ENCODE results near the gene FAM50B.
A peak's percentile ranks its signal among the peaks of the same experiment; 100 is the strongest.
"Not testable (repeated sequence)": the region's sequence is repeated elsewhere in the genome, so short reads cannot be mapped to it uniquely, and the experiment has no call there.

The FAM50B gene

GRCh38 chr6:3850451-3851203, 1.5 kb downstream of the FAM50B start:
- DNase-seq: no peak

DNA sequence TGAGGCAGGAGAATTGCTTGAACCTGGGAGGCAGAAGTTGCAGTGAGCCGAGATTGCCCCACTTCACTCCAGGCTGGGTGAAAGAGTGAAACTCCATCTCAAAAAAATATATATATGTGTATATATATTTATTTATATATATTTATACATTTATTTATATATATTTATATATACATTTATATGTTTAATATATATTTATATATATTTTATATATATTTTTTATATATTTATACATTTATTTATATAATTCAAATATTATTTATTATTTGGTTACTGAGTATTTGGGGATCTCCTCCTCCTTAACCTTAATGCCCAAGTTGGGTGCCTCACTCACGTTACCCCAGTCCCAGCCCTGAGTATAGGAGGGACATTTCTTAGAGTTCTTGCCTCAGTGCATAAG, 2.7 kb downstream of the FAM50B start:
- no peak for DNase-seq

DNA sequence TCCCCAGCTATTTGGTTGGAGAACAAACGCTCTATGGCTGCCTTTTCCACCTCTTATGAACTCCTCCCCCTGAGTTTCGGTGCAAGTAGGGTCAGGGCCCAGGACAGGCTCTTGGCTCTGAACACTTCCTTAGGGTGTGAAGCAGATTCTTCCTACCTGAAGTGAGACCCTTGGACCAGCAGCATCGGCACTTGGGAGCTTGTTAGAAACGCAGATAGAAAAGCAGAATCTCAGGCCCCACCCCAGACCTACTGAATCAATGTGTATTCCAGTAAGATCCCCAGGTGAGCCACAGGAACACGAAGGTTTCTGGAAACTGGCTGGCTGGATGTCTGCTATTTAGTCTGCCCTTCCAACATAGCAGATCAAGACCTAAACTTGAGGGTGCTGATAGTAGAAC, 3.2 kb downstream of the FAM50B start:
- DNase-seq: no peak

GRCh38 chr6:3855866-3856265, 6.7 kb downstream of the FAM50B start:
- DNase-seq: no peak

GRCh38 chr6:3856576-3856975, 7.4 kb downstream of the FAM50B start:
- no peak for DNase-seq

- DNase-seq: no peak
Measured at GRCh38 chr6:3857468-3858456, 8.6 kb downstream of the FAM50B start.

GRCh38 chr6:3859878-3860552, 10.8 kb downstream of the FAM50B start:
- no peak for DNase-seq

GRCh38 chr6:3861424-3861823, 12.3 kb downstream of the FAM50B start:
- DNase-seq: no peak

- peak; percentile 17 for DNase-seq
Measured at GRCh38 chr6:3862038-3862437, 12.9 kb downstream of the FAM50B start.

GRCh38 chr6:3863322-3863721, 14.1 kb downstream of the FAM50B start:
- not testable (repeated sequence) for DNase-seq

DNA sequence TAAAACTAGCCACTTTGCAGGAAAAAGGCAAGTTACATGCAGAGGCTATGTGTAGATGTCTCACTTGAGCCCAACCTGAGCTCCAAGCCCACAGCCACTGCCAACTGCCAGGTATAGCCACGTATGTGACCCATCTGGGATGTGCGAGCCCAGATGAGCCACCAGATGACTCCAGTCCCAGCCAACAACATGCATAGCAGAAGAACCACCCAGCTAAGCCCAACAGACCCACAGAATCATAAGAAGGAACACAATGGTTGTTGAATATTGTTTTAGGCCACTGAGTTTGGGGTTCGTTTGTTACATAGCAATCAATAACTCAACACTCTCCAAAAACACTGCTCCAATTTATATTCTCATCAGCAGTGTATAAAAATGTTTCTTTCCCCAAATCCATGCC, 16.3 kb downstream of the FAM50B start:
- no peak for DNase-seq

GRCh38 chr6:3867641-3868502, 18.7 kb downstream of the FAM50B start:
- DNase-seq: peak; percentile 43

DNA sequence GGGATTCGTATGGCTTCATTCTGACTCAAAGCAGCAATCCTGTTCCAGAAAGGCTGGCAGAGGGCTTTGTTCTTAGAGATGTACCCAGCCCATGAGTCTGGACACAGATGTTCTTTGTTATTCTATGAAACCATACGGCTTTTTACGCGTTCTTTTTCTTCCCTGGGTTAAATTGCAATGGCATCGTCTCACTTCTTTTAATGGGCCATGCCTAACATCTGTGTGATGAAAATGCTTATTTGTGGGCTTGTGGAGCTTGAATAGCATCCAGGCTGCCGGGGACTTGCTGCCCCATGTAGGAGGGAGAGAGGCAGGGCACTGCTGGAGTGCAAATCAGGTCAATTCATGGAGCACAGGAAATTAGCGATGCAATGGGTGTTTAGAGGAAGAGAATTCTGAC, 19.4 kb downstream of the FAM50B start:
- DNase-seq: peak; percentile 33

- DNase-seq: peak; percentile 29
Measured at GRCh38 chr6:3869284-3869631, 20.1 kb downstream of the FAM50B start.

DNA sequence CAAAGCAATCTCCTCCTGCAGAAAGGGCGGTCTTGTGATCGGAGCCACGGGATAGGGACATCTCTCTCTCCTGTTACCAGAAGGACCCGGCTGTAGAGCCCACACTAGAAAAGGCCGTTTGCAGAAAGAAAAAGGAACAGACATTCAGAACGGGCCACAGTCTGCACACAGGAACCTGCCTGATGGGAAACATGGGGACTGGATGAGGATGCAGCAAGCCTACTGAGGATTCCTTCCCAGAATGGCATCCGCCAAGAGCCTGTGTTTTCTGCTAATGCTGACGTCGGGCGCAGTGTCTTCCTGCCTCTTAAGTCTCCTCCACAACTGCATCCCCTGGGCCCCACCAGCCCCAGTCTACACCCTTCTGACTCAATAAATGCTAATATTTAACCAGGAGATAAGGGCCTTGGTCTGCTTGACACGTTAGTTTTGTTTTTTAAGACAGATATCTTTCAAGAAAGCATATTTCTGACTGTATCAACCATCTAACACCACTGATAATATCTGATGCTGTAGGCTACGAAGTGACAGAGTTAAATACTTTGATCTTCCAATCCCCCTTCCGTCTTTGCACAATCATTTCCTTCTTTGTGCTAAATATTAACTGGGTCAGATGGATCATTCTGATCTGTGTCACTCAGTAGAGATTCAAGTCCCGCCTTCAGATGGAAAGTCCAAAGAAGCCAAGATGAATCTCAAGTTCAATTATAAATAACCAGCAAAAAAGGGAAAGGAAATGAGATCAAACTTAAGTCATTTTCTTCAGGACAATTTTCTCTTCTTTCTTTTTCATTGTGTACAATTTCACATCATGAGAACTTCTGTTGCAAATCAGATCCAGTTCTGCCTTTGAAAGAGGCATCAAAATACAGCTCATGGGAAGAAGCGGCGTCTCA, 20.7 kb downstream of the FAM50B start:
- peak; percentile 22 for DNase-seq

GRCh38 chr6:3870528-3870925, 21.4 kb downstream of the FAM50B start:
- DNase-seq: no peak

- peak; percentile 1 for DNase-seq
Measured at GRCh38 chr6:3871515-3871914, 22.3 kb downstream of the FAM50B start.

DNA sequence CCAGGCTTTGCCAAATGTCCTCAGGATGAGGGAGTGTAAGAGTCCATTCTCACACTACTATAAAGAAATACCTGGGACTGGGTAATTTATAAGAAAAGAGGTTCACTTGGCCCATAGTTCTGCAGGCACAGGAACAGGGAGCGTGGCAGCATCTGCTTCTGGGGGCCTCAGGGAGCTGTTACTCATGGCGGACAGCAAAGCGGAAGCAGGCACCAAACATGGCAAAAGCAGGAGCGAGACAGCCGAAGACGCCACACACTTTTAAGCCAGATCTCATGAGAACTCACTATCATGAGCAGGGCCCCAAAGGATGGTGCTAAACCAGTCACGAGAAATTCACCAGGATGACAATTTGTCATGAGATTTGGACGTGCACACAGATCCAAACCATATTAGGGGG, 22.8 kb downstream of the FAM50B start:
- no peak for DNase-seq

- peak; percentile 49 for DNase-seq
Measured at GRCh38 chr6:3872370-3872854, 23.2 kb downstream of the FAM50B start.

DNA sequence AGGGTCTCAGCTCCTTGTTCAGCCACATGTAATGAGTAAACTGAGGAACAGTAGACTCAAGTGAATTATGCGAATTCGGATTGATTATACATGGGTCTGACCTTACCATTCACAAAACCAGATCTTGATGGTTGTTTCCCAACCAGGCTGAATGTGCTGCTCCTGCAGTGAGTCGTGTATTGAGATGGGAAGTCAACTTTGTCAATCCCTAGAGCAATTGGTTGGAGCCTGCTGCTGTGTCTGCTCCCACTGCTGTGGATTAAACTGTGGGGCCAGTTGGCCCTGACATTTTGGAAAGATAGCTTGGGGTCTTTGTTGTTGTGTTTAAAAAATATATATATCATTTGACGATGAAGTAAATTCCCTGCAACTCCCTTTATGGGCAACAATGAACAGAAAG, 23.9 kb downstream of the FAM50B start:
- peak; percentile 21 for DNase-seq

DNA sequence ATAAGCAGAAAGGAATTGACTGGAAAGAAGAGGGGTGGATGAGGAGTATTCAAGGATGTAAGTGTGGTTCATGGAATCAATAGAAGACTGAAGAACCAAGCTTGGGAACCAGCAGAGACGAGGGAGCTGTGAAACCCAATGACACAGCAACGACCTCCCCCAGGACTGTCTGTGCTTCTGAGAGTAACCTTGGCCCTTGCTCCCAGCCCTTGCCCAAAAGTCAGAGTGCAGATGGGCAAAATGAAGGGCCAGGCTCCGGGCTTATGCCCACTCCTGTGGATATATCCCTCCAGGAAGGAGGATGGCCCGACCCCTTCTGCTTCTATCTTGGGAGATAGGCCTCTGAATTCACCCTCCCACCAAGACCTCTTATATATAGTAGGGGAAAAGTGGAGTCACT, 24.9 kb downstream of the FAM50B start:
- peak; percentile 16 for DNase-seq
